ENCODE measurements around the gene AP3B1.

GRCh38 chr5:77984587-77984986 is 309.9 kb downstream of the AP3B1 start:
- TF ChIP-seq, protein P1, sequence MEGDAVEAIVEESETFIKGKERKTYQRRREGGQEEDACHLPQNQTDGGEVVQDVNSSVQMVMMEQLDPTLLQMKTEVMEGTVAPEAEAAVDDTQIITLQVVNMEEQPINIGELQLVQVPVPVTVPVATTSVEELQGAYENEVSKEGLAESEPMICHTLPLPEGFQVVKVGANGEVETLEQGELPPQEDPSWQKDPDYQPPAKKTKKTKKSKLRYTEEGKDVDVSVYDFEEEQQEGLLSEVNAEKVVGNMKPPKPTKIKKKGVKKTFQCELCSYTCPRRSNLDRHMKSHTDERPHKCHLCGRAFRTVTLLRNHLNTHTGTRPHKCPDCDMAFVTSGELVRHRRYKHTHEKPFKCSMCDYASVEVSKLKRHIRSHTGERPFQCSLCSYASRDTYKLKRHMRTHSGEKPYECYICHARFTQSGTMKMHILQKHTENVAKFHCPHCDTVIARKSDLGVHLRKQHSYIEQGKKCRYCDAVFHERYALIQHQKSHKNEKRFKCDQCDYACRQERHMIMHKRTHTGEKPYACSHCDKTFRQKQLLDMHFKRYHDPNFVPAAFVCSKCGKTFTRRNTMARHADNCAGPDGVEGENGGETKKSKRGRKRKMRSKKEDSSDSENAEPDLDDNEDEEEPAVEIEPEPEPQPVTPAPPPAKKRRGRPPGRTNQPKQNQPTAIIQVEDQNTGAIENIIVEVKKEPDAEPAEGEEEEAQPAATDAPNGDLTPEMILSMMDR (conservative IDR thresholded peaks at IDR 0.05 in 1 of 2, IDR thresholded peaks at IDR 0.05 in 1 of 2; ENCODE audit: low read depth in 1 of 2, low read length in 2 of 2), result no peak
- TF ChIP-seq EZH2 (IDR thresholded peaks at IDR 0.05; ENCODE audit: low read length, missing control alignments), result no peak

Data from fibroblast of lung (primary cell).